ELF-1 (cell line): ENCODE measurements around the gene SNX27.
"Not testable (repeated sequence)": the region's sequence is repeated elsewhere in the genome, so short reads cannot be mapped to it uniquely, and the experiment has no call there.

ENCODE experiments used
- DNase-seq: peaks from one replicate; pipeline ENCODE4 v3.0.0-alpha.2; 2016; ENCODE audit warnings: low read depth, low spot score

Gene SNX27

GRCh38 chr1:151602550-151602949, 9.3 kb upstream of the SNX27 start:
- DNase-seq: not testable (repeated sequence)

DNA sequence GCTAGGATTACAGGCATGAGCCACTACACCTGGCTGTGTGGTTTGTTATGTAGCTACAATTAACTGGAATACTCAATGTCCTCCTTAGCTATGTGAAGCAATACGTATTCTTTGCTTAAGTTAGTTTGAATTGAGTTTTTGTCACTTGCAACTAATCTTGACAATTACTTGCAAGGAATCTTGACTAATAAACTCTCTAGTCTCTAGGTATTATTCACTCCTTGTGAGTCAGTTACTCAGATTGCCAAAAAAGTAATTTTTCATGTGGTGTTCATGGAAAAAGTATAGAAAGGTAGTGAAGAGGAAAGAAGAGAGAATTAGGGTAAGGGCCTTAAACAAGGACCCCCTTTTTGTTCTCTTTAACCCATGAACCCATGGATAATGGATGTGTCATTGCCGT, 7.6 kb upstream of the SNX27 start:
- DNase-seq: no peak

- no peak for DNase-seq
Observed at GRCh38 chr1:151606384-151606783, 5.5 kb upstream of the SNX27 start.

DNA sequence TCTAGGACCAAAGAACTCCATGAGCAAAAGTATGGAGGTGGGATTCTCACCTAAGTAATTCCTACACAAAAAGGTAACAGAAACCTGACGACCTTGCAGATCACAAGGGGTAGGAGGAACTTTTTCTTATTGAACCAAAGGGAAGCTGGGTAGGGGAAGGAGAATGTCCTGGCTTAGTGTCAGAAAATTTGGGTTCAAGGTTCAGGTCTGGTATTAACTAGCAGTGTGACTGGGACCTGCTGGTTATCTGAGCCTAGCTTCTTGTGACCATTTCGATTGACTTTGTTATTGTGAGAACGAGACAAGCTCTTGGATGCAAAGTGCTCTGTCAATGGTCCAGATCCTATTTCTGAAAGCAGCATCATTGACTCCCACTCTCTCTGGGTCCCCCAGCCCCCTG, 5.0 kb upstream of the SNX27 start:
- DNase-seq: no peak

- no peak for DNase-seq
Observed at GRCh38 chr1:151610142-151610541, 1.7 kb upstream of the SNX27 start.

DNA sequence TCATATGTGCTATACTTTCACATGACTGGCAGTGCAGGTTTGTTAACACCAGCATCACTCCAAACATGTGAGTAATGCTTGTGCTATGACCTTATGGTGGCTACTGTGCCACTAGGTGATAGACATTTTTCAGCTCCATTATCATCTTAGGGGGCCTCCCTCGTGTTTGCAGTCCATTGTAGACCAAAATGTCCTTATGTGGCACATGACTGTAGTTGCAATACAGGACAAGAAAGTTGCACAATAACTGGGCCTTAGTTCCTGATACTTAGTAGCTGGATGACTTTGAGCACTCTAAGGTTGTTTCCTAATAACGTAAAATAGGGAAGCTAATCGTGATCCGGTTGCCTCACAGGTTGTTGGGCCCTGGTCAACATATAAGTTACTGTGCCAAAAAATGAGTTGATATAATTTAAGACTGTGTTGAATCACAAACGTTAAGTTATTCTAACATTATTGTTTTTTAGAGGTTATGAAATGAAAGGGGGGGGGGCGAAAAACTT, 511 bp upstream of the SNX27 start:
- no peak for DNase-seq

DNA sequence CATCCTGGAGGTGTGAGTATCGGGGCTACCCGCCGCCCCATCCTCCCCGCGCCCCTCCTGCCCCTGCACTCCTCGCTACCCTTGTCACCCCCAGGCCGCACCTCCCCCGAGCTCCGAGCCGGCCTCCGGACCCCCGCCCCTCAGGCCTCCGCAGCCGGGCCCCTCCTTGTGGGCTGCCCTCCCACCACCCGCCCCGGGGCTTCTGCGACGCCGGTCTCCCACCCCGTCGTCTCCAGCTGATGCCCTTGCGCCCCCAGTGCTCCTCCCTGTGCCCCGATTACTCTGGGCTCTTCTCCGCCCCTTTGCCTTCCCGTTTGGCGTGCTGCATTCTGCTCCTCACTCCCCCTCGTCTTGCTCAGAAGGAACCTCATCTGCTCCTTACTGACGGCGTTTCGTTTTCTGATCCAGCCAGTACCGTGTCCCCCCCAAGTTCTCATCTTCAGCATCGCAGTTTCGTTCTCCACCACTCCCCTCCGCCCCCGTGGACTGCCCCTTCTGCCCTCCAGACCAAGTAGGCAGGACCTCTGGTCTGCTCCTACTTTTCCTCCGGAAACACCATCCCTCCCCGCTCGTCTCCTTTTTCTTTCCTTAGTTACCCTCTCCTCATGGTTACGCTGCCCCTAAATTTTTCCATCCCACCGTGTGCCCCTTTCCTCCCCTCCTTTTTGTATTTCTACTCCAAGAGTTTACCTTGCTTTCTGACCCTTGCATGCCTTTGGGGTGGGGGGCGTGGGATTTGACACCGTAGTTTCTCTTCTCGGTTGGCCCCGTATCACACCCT, 841 bp downstream of the SNX27 start:
- peak; percentile 14 for DNase-seq

- peak; percentile 22 for DNase-seq
Observed at GRCh38 chr1:151613282-151613780, 1.5 kb downstream of the SNX27 start.

DNA sequence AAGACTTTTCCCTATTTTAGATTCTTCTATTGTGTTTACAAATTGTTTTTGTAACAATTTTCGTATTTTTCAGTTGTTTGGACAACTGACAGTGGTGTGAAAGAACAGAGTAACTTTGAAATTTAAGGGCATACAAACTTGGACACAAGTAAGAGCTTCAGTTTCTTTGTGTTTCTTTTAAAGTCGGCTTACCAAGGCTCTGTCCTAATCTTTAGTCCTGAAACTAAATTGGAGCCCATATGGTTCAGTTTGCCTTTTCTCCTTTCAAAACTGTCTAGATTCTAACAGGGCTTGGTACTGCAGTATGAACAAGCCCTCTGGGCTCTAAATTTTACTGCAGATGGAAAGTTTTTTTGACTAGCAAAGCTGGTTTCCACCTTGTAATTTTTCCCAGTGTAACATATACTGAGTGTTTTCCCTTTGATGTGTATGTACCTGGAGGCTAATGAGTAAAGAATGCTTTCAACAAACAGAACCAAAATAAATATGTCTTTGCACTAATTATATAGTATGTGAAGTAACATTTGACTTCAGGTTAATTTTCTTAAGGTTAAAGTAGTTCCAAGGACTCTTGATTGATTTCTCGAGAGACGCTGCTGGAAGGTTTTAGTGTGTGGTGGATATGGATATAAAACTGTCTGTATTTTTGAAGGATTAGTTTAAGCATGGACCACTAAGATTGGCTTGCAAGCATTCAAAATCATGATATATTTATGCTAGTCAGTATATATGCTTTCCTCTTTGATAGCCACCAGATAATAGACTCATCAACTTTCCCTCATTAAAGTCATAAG, 4.1 kb downstream of the SNX27 start:
- no peak for DNase-seq

- no peak for DNase-seq
Observed at GRCh38 chr1:151616505-151616849, 4.6 kb downstream of the SNX27 start.

DNA sequence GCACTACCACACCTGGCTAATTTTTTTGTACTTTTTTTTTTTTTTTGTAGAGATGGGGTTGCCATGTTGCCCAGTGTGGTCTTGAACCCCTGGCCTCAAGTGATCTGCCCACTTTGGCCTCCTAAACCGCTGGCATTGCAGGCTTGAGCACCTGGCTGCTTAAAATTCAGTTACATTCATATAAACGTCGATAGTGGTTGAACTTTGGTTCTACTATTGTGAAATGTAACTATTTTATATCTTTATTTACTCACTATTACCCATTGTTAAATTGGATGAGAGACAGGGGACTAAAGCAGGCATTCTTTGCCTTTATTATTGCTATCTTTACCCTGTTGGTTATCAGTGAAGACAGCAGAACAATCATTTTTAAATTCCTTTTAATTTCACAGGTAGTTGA, 6.2 kb downstream of the SNX27 start:
- DNase-seq: no peak

GRCh38 chr1:151618470-151618869, 6.6 kb downstream of the SNX27 start:
- no peak for DNase-seq

DNA sequence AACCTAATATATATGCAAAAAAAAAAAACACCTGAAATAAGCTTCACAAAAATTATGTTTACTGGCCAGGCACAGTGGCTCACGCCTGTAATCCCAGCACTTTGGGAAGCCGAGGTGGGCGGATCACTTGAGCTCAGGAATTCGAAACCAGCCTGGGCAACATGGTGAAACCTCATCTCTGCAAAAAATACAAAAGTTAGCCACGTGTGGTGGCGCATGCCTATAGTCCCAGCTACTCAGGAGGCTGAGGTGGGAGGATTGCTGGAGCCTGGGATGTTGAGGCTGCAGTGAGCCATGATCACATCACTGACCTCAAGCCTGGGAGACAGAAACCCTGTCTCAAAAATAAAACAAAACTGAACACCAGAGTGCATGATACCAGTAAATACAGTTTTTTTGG, 7.1 kb downstream of the SNX27 start:
- not testable (repeated sequence) for DNase-seq

DNA sequence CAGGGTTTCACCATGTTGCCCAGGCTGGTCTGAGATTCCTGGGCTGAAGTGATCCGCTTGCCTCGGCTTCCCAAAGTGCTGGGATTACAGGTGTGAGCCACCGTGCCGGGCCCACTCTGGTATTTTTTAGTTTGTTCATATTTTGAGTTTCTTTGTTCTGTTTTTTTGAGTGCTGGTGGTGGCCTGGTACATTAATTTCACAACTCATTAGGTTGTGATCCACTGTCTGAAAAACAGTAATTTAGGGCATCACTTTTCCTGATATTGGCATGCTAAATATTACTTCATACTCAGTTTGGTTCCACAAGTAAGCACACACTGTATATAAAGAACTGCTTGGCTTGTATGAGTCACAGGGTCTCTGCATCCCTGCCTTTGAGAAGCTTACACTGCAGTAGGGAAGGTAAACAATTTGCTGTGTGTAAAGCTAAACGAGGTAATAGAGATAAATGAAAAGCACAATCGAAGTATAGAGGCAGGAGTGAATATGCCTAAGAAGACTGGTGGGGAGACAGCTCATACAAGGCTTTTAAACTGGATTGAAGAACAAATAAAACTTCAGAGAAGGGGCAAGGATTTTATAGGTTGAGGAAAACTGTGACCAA, 7.7 kb downstream of the SNX27 start:
- no peak for DNase-seq

- no peak for DNase-seq
Observed at GRCh38 chr1:151620286-151620685, 8.4 kb downstream of the SNX27 start.

GRCh38 chr1:151621351-151621750, 9.5 kb downstream of the SNX27 start:
- no peak for DNase-seq

DNA sequence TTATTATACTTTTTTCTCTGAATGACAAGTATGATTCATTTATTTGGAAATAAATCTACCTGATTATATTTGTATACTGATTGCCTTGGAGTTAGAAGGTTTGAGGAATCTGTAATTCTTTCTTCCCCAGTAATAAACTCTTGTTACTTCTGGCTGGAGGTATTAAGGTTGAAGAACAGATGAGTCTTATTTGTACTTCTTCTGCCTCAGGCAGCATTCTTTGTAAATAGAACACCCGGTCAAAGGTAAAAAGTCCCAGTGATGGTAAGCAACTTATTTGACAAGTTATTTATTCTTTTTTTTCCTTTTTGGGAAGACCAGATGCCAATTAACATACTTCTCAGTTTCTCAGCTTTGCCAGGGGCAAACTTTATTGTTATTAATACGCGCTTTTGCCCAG, 12.9 kb downstream of the SNX27 start:
- no peak for DNase-seq

- DNase-seq: no peak
Observed at GRCh38 chr1:151626740-151627334, 15.0 kb downstream of the SNX27 start.

- no peak for DNase-seq
Observed at GRCh38 chr1:151629278-151629677, 17.4 kb downstream of the SNX27 start.

DNA sequence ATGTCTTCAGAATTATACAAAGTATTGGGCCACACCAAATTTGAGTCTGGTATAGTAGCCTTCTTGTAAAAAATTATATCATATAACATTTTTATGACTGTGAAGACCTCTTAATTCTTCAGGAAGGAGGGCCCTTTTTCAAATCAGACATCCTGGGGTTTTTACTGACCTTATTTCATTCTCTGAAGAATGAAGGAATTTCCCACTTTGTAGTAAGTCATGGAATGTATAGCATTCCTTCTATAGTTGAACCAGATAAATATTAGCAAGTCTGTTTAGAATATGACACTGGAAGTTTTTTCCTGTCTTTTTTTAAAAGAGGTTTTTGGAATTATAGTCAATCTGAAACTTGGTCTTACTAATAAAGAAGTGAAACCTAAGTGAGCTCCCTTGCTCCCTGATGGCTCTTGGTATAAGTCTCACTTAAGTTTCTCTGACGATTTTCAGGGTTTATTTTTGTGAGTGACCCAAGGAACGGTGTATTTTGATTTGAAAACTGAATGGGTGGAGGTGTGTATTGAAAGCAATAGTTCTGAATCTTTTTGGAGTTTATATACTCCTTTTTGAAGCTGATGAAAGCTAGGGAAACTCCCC, 23.7 kb downstream of the SNX27 start:
- DNase-seq: no peak

- no peak for DNase-seq
Observed at GRCh38 chr1:151638074-151638775, 26.4 kb downstream of the SNX27 start.
